ENCODE data around the gene HIVEP3.

- TF ChIP-seq CTCF (conservative IDR thresholded peaks at IDR 0.05), result no peak
- no peak for TF ChIP-seq EZH2 (IDR thresholded peaks at IDR 0.05; ENCODE audit: low read depth)
Observed at GRCh38 chr1:41467673-41468072, 451.0 kb downstream of the HIVEP3 start.
